DOHH2 (cell line): ENCODE data around the gene DOCK4.

ENCODE experiments used
- H3F3A ChIP-seq: fragments of 200-600 bp; sonication (generic), shearing (Covaris generic); 2 replicates; pipeline ENCODE4 v1.6.0; 2016; ENCODE audit warnings: antibody characterized with exemption, mild to moderate bottlenecking; ENCODE audit not compliant: control insufficient read depth, insufficient read depth
- H3K27ac ChIP-seq: fragments of 200-600 bp; sonication (generic); 2 replicates; pipeline ENCODE4 v1.5.1; 2014; ENCODE audit warnings: low read depth, mild to moderate bottlenecking, low read length, moderate library complexity
- H3K27me3 ChIP-seq: fragments of 200-600 bp; sonication (generic); 2 replicates; pipeline ENCODE4 v1.6.1; 2014; ENCODE audit warnings: mild to moderate bottlenecking, low read length, mixed read lengths; ENCODE audit not compliant: control insufficient read depth
- H3K36me3 ChIP-seq: fragments of 200-600 bp; sonication (generic); 2 replicates; pipeline ENCODE4 v1.6.1; 2014; ENCODE audit warnings: mild to moderate bottlenecking, low read length, moderate library complexity, mixed read lengths; ENCODE audit not compliant: control insufficient read depth
- H3K4me1 ChIP-seq: fragments of 200-600 bp; sonication (generic); 2 replicates; pipeline ENCODE4 v1.6.1; 2014; ENCODE audit warnings: mild to moderate bottlenecking, low read length, mixed read lengths; ENCODE audit not compliant: control insufficient read depth
- H3K4me2 ChIP-seq: fragments of 200-600 bp; sonication (generic); 2 replicates; pipeline ENCODE4 v1.6.0; 2014; ENCODE audit warnings: mild to moderate bottlenecking, low read length, moderate library complexity
- H3K4me3 ChIP-seq: fragments of 200-600 bp; sonication (generic); 2 replicates; pipeline ENCODE4 v1.5.1; 2014; ENCODE audit warnings: mild to moderate bottlenecking, low read length, mixed read lengths
- H3K79me2 ChIP-seq: fragments of 200-600 bp; sonication (generic); 2 replicates; pipeline ENCODE4 v1.6.1; 2014; ENCODE audit warnings: mild to moderate bottlenecking, low read length, mixed read lengths; ENCODE audit not compliant: control insufficient read depth
- H3K9me2 ChIP-seq: fragments of 200-600 bp; sonication (generic); replicated peaks from 2 replicates; pipeline ENCODE4 v1.6.1; 2014; ENCODE audit warnings: mild to moderate bottlenecking, low read length, mixed read lengths; ENCODE audit not compliant: control insufficient read depth
- H3K9me3 ChIP-seq: fragments of 200-600 bp; sonication (generic); 2 replicates; pipeline ENCODE4 v1.6.1; 2014; ENCODE audit warnings: antibody characterized with exemption, low read length, mixed read lengths; ENCODE audit not compliant: control insufficient read depth, insufficient read depth
- H4K20me1 ChIP-seq: fragments of 200-600 bp; sonication (generic); 2 replicates; pipeline ENCODE4 v1.6.0; 2014; ENCODE audit warnings: low read depth, mild to moderate bottlenecking, antibody characterized with exemption, low read length, moderate library complexity; ENCODE audit not compliant: control insufficient read depth, insufficient read depth
- CTCF ChIP-seq: fragments of 200-600 bp; sonication (generic); IDR thresholded peaks from one replicate; pipeline ENCODE4 v1.5.1; 2014; ENCODE audit warnings: antibody characterized with exemption, mild to moderate bottlenecking, low read depth, low read length; ENCODE audit not compliant: poor library complexity, severe bottlenecking
- EZH2phosphoT487 ChIP-seq: fragments of 200-600 bp; sonication (generic); IDR thresholded peaks from 2 replicates; pipeline ENCODE4 v1.6.1; 2017; ENCODE audit warnings: borderline replicate concordance, mild to moderate bottlenecking, antibody characterized with exemption, low read length, moderate library complexity, mixed read lengths

DOCK4 gene

GRCh38 chr7:111762211-111762610 lies 444.0 kb downstream of the DOCK4 start:
- H3K4me1 ChIP-seq, result no peaks in the 10 kb centered on the region
- H3K9me2 ChIP-seq, result no peaks in the 10 kb centered on the region
- no peaks in the 10 kb centered on the region for H3F3A ChIP-seq
- H3K4me3 ChIP-seq, result no peak overlapping the region
- no peaks in the 10 kb centered on the region for H3K9me3 ChIP-seq
- H3K27me3 ChIP-seq, result peaks cover 17% of the 10 kb centered on the region
- no peaks in the 10 kb centered on the region for H3K36me3 ChIP-seq
- H4K20me1 ChIP-seq, result no peaks in the 10 kb centered on the region
- H3K79me2 ChIP-seq, result no peaks in the 10 kb centered on the region
- no peak for TF ChIP-seq CTCF
- TF ChIP-seq EZH2phosphoT487, result no peak
- H3K4me2 ChIP-seq, result no peak overlapping the region
- H3K27ac ChIP-seq, result no peak overlapping the region

DNA sequence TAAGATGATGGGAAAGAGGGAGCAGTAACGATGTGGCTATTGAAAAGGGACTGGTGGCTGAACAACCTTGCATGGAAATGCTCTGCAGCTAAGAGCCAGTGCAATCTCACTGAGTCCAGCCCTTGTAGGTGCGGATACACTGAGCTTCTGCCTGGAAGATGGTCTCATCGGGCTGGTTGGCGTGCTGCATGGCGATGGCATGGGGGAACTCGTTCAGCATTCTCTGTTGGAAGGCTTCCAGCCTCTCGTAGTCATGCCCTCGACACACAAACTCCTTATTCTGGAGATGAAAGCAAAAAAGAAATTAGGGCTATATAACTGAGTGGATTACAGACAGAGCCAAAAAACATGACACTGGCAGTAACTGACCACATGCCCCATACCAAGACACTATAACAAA lies 446.2 kb downstream of the DOCK4 start:
- Histone ChIP-seq H3K9me2 (no peaks in the 10 kb centered on the region), H3K79me2 (no peaks in the 10 kb centered on the region), H3K4me1 (no peaks in the 10 kb centered on the region), H3K27me3 (peaks cover 10% of the 10 kb centered on the region), H3F3A (no peaks in the 10 kb centered on the region), H3K4me3 (no peak overlapping the region), H3K27ac (no peak overlapping the region), H3K4me2 (no peak overlapping the region), H3K36me3 (no peaks in the 10 kb centered on the region), H3K9me3 (no peaks in the 10 kb centered on the region), H4K20me1 (no peaks in the 10 kb centered on the region)
- TF ChIP-seq CTCF, result no peak
- no peak for TF ChIP-seq EZH2phosphoT487

GRCh38 chr7:111758332-111758731 lies 447.9 kb downstream of the DOCK4 start:
- H3K4me1 ChIP-seq, result no peaks in the 10 kb centered on the region
- H3K4me3 ChIP-seq, result no peak overlapping the region
- H3K27ac ChIP-seq, result no peak overlapping the region
- H3K4me2 ChIP-seq, result no peak overlapping the region
- H3F3A ChIP-seq, result no peaks in the 10 kb centered on the region
- no peaks in the 10 kb centered on the region for H3K9me2 ChIP-seq
- H3K9me3 ChIP-seq, result no peaks in the 10 kb centered on the region
- TF ChIP-seq CTCF, result no peak
- TF ChIP-seq EZH2phosphoT487, result no peak
- no peaks in the 10 kb centered on the region for H3K79me2 ChIP-seq
- H3K36me3 ChIP-seq, result no peaks in the 10 kb centered on the region
- no peaks in the 10 kb centered on the region for H3K27me3 ChIP-seq
- no peaks in the 10 kb centered on the region for H4K20me1 ChIP-seq
